PFSK-1 (cell line): ENCODE data around the gene S100A12.

Source experiments
- FOXP2 ChIP-seq: optimal IDR thresholded peaks from 2 replicates; pipeline ENCODE3; 2011; ENCODE audit warnings: borderline replicate concordance, control low read depth, inconsistent platforms; ENCODE audit not compliant: insufficient read depth; ENCODE audit errors: extremely low read length, extremely low read depth
- POLR2AphosphoS5 ChIP-seq: IDR thresholded peaks from 2 replicates; pipeline ENCODE4 v1.6.1; 2012; ENCODE audit warnings: low read depth, mild to moderate bottlenecking, control low read depth, low read length, moderate library complexity
- SIN3A ChIP-seq: IDR thresholded peaks from 2 replicates; pipeline ENCODE4 v1.6.1; 2012; ENCODE audit warnings: mild to moderate bottlenecking, low read length, moderate library complexity, borderline replicate concordance; ENCODE audit not compliant: insufficient read depth
- TAF1 ChIP-seq: IDR thresholded peaks from 2 replicates; pipeline ENCODE4 v1.6.1; 2012; ENCODE audit warnings: low read length, control low read depth, borderline replicate concordance; ENCODE audit not compliant: insufficient read depth
- TF ChIP-seq, protein P1 (sequence below), 2 experiments: IDR thresholded peaks; 2 replicates each; pipeline versions ENCODE4 v1.6.1 to v1.8.0; 2011 to 2012; ENCODE audit warnings: low read depth in 2 of 2, low read length in 2 of 2, control low read depth in 1 of 2, inconsistent platforms in 1 of 2, mild to moderate bottlenecking in 1 of 2, moderate library complexity in 1 of 2; ENCODE audit not compliant: insufficient read depth in 1 of 2

S100A12 gene

DNA sequence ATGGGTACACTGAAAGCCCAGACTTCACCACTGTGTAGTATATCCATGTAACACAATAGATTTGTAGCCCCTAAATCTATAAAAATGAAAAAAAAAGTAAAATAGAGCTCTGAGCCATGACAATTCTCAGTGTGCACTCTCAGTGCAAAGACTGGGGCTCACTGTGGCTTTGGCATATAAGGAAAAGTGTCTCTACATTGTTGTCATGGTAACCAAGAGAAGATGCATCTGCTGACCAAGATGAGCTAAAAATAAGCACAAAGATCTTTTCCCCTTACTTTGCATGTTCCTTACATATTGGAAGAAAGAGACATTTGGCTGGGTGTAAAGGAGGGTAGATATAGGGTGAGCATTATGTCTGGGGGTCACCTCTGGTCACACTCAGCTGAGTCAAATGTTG, 38.8 kb downstream of the S100A12 start:
- TF ChIP-seq TAF1 (no peak), POLR2AphosphoS5 (no peak), FOXP2 (no peak), SIN3A (no peak)
- TF ChIP-seq, protein P1, sequence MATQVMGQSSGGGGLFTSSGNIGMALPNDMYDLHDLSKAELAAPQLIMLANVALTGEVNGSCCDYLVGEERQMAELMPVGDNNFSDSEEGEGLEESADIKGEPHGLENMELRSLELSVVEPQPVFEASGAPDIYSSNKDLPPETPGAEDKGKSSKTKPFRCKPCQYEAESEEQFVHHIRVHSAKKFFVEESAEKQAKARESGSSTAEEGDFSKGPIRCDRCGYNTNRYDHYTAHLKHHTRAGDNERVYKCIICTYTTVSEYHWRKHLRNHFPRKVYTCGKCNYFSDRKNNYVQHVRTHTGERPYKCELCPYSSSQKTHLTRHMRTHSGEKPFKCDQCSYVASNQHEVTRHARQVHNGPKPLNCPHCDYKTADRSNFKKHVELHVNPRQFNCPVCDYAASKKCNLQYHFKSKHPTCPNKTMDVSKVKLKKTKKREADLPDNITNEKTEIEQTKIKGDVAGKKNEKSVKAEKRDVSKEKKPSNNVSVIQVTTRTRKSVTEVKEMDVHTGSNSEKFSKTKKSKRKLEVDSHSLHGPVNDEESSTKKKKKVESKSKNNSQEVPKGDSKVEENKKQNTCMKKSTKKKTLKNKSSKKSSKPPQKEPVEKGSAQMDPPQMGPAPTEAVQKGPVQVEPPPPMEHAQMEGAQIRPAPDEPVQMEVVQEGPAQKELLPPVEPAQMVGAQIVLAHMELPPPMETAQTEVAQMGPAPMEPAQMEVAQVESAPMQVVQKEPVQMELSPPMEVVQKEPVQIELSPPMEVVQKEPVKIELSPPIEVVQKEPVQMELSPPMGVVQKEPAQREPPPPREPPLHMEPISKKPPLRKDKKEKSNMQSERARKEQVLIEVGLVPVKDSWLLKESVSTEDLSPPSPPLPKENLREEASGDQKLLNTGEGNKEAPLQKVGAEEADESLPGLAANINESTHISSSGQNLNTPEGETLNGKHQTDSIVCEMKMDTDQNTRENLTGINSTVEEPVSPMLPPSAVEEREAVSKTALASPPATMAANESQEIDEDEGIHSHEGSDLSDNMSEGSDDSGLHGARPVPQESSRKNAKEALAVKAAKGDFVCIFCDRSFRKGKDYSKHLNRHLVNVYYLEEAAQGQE (IDR thresholded peaks at IDR 0.05; ENCODE audit: insufficient read depth in 1 of 2, low read depth in 2 of 2, low read length in 2 of 2): no peak

DNA sequence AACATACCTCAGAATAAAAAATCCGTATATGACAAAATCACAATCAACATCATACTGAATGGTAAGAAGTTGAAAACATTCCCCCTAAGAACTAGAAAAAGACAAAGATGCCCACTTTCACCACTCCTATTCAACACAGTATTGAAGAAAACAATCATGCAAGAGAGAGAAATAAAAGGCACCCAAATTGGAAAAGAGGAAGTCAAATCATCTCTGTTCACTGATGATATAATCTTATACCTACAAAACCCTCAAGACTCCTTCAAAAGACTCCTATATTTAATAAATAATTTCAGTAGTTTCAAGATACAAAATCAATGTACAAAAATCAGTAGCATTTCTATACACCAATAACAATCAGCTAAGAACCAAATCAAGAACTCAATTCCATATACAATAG, 41.5 kb downstream of the S100A12 start:
- TF ChIP-seq, protein P1 (IDR thresholded peaks at IDR 0.05; ENCODE audit: insufficient read depth in 1 of 2, low read depth in 2 of 2, low read length in 2 of 2): no peak
- TF ChIP-seq POLR2AphosphoS5 (no peak), TAF1 (no peak), SIN3A (no peak), FOXP2 (no peak)

DNA sequence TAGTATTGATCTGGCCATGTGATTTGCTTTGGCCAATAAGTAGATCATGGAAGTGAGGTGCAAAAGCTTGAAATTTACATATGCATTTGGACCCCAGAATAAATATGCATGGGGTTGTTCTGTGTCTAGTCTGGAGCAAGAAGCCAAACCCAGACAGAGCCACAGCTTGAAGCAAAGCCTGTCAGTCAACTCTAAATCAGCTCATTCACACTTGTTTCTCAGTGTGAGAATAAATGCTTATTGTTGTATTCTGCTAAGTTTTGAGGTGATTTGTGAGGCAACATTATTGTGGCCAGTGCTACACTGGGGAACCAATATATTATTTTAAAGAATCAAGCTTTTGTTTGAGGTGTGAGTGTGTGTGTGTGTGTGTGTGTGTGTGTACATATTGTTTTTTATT, 50.5 kb downstream of the S100A12 start:
- TF ChIP-seq, protein P1 (IDR thresholded peaks at IDR 0.05; ENCODE audit: insufficient read depth in 1 of 2, low read depth in 2 of 2, low read length in 2 of 2): no peak
- TF ChIP-seq POLR2AphosphoS5: no peak
- TF ChIP-seq TAF1: no peak
- no peak for TF ChIP-seq FOXP2
- TF ChIP-seq SIN3A: no peak
